Fibroblast of skin of back (primary cell): Measurements from ENCODE around the gene NUP155. TPM values are rescaled to one million over a fixed set of nuclear protein-coding genes. Genes with fewer than 3 reads are reported as not detected.
"Not testable (repeated sequence)": the region's sequence is repeated elsewhere in the genome, so short reads cannot be mapped to it uniquely, and the experiment has no call there.

ENCODE experiments used
- DNase-seq: peaks from one replicate; pipeline ENCODE4 v3.0.0-alpha.2; 2013
- polyA plus RNA-seq, 2 experiments: library from polyadenylated mRNA; unstranded; fragments of 120-200 nt; gene quantifications; one replicate each; pipeline ENCODE4 v1.2.1, GENCODE V29; 2013; ENCODE audit not compliant: insufficient read length in 2 of 2

NUP155 gene
- 21.0 TPM for polyA plus RNA-seq (2013, experiment 1 of 2; ENCODE audit: insufficient read length)
- 11.8 TPM for polyA plus RNA-seq (2013, experiment 2 of 2; ENCODE audit: insufficient read length)

DNA sequence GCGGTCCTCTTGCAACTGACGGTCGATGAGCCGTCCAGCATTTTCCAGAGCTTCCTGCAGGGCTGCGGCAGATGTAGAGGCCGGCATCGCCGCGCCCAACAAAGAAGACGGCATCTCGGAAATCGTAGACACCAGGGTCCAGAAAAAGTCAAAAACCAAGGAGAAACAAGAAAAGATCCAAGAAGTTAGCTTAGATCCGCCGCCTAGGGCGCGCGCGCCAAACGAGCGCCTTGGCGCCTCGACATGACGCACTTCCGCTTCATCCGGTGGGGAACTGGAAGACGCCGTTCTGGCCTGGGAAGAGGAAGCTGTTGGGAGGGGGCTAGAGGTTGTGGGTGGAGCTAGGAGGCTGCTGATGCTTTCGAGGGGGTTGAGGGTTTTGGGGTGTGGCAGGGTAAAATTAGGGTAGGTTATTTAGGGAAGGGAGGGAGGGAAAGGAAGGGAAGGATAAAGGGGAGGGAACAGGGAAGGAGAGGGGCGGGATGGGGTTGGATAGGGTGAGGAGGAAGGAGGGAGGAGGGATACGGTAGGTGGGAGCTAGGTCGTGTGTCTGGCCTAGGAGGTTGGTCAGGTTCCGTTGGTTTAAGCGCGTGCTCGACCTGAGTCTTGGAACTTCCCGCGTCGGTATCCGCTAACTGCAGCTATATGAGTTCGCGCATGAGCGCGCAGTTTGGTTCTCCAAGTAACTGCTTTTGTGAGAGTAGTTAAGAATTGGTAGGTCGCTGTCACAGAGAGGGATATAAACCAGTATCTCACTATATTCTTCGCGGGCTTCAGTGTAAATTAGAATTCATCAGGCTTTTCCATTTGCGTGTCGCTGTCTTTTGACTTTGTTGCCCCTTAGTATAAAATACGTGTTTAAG lies at the start of gene NUP155:
NUP155 (minus strand) TSS at position 243 of the 863 bp plus-strand sequence; CDS start at position 114, 129 bp downstream.
- DNase-seq, result peak; percentile 97

DNA sequence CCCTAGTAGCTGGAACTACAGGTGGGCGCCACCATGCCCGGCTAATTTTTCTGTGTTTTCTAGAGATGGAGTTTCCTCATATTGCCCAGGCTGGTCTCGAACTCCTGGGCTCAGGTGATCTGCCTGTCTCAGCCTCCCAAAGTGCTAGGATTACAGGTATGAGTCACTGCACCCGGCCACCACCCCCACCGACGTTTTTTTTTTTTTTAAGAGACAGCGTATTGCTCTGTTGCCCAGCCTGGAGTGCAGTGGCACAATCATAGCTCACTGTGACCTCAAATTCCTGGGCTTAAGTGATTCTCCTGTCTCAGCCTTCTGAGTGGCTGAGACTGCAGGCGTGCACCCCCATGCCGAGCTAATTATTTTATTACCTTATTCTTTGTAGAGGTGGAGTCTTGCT lies 46.4 kb upstream of the NUP155 start:
- no peak for DNase-seq

DNA sequence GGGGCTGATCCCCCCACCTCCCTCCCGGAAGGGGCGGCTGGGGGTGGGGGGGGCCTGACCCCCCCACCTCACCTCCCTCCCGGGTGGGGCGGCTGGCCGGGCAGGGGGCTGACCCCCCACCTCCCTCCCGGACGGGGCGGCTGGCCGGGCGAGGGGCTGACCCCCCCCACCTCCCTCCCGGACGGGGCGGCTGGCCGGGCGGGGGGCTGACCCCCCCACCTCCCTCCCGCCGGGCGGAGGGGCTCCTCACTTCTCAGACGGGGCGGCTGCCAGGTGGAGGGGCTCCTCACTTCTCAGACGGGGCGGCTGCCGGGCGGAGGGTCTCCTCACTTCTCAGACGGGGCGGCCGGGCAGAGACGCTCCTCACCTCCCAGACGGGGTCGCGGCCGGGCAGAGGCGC lies 44.5 kb upstream of the NUP155 start:
- DNase-seq, result not testable (repeated sequence)

DNA sequence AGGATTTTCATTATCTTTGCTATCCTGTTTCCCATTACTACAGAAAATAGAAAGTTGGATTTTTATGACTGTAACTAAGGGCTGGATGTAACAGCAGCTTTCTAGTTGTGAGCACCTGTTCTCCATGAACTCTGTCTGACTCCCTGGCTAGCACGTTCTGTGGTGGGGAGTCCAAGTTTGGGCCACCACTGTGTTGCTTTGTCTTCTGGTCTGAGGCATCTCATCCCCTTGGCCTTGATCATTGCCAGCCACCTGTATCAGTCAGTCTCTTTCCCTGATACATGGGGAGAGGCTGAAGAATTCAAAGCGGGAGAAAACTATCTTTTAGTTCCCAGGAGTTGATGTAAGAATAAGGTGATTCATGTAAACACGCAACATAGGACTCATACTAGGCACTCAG lies 41.6 kb upstream of the NUP155 start:
- no peak for DNase-seq

DNA sequence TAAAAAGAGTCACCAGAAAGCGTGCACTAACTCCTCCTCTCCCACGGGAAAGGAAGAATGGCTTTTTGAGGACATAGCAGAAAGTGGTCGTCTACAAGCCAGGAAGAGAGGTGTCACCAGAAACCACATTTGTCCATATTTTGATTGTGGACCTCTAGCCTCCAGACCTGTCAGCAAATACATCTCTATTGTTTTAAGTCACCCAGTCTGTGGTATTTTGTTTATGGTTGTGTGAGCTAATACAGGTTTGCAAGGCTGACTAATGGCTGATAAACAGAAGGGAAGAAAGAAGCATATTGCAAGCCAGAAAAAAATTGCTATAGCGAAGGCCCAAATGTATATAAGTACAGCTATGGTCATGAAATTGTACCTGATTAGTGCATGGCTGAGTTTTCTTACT lies 29.6 kb upstream of the NUP155 start:
- DNase-seq, result no peak

DNA sequence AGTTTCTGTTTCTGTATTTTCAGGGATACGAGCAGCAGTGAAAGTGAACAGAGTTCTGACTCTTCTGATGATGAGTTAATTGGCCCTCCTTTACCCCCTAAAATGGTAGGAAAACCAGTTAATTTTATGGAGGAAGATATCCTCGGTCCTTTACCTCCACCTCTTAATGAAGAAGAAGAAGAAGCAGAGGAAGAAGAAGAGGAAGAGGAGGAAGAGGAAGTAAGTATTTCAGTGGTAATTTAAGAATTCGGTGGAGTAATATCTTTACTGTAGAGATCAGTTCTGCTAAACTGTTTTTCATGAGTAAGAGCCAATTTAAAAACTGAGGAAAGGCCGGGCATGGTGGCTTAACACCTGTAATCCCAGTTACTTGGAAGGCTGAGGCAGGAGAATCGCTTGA lies 25.4 kb upstream of the NUP155 start:
- DNase-seq, result no peak

DNA sequence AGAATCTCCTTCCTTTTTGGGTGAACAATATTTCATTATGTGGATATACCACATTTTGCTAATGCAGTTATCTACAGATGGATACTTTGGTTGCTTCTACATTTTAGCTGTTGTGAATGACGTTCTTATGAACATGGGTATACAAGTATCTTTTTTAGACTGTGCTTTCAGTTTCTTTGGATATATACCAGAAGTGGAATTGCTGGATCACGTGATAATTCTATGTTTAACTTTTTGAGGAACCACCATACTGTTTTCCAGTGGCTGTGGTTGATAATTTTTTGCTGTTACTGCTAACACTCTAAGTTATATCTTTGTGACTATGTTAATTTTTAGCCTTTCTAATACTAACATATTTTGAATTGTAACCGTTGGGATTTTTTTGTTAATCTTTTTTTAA lies 20.7 kb upstream of the NUP155 start:
- DNase-seq, result no peak

DNA sequence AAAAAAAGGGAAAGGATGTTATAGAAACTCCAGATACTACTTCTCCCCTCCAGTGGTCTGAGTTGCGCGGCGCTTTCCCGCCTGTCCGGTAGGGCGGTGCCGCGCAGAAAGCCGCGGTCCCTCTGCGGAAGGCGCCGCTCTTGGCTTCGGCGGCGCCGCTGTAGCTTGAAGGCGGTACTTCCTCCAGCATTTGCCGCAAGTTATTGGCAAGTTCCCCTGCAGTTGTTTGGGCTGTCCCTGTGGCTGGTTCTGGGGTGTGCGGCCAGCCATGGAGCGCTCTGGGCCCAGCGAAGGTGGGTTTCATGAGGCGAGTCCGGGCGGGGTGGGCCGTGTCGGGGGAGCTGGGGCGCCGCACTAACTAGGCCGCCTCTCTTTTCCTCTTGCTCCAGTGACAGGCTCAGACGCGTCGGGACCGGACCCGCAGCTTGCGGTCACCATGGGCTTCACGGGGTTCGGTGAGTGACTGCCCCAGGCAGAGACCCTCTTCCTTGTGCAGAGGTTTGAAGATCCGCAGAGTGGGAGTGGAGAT lies 8.3 kb upstream of the NUP155 start, which contains the start of gene WDR70:
WDR70 (plus strand) TSS at position 219 of the 529 bp plus-strand sequence; CDS start at position 269, 50 bp downstream.
- DNase-seq, result peak; percentile 90

DNA sequence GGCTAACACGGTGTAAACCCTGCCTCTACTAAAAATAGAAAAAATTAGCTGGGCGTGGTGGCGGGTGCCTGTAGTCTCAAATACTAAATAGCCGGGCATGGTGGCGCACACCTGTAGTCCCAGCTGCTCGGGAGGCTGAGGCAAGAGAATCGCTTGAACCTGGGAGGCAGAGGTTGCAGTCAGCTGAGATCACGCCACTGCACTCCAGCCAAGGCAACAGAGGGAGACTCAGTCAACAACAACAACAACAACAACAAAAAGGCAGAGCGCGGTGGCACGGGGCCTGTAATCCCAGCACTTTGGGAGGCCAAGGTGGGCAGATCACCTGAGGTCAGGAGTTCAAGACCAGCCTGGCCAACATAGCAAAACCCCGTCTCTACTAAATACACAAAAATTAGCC lies 7.2 kb upstream of the NUP155 start:
- DNase-seq, result not testable (repeated sequence)

DNA sequence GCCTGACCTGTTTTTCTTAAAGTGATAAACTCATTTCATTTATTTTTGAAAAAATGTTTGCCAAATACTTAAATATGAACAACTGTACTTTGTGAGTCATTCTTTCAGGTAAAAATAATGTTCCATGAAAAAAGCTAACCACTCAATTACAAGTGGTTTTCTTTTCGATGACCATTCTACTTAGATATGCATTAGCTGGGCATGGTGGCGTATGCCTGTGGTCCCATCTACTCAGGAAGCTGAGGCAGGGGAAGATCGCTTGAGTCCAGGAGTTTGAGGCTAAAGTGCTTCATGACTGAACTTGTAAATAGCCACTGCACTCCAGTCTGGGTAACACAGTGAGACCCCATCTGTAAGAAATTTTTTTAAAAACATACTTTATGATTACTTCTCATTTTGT lies 4.2 kb upstream of the NUP155 start:
- no peak for DNase-seq

DNA sequence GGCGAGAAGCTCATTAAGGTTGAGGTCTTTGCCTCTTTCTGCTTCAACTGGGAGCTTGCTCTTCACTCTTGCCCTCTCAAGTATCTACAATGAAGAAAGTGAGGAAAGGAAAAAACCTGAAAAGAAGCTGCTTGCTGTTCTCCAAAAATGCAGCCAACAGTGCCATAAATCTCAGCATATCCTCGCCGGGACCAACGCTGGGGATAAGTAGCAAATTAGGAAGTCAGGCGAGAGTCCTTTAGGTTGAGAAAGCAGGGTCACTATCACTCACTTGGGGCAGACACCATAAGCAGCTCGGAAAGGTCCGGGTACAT lies 399 bp downstream of the NUP155 start:
- DNase-seq, result no peak

DNA sequence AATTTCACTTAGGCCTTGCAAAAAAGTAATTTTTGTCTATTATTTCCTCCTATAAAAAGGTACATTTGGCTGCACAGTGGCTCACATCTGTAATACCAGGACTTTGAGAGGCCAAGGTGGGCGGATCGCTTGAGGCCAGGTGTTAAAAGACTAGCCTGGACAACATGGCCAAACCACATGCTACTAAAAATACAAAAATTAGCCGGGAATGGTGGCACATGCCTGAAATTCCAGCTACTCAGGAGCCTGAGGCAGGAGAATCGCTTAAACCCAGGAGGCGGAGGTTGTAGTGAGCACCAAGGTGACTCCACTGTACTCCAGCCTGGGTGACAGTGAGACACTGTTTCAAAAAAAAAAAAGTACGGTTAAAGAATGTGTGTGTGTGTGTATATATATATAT lies 15.7 kb downstream of the NUP155 start:
- no peak for DNase-seq

DNA sequence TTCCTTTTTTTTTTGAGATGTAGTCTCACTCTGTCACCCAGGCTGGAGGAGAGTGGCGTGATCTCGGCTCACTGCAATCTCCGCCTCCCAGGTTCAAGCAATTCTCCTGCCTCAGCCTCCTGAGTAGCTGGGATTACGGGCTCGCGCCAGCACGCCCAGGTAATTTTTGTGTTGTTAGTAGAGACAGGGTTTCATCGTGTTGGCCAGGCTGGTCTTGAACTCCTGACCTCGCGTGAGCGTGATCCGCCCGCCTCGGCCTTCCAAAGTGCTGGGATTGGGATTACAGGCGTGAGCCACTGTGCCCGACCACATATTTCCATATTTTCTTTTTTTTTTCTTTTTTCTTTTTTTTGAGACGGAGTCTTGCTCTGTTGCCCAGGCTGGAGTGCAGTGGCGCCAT lies 28.2 kb downstream of the NUP155 start:
- not testable (repeated sequence) for DNase-seq

DNA sequence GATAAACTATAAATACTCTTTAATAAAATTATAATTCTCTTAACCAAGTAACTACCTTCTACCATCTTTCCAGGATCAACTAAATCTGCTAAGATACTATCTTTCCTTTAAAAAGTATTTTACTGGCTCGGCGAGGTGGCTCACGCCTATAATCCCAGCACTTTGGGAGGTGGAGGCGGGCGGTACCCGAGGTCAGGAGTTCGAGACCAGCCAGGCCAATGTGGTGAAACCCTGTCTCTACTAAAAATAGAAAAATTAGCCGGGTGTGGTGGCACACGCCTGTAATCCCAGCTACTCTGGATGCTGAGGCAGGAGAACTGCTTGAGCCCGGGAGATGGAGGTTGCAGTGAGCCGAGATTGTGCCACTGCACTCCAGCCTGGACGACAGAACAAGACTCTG lies 36.2 kb downstream of the NUP155 start:
- DNase-seq, result not testable (repeated sequence)

DNA sequence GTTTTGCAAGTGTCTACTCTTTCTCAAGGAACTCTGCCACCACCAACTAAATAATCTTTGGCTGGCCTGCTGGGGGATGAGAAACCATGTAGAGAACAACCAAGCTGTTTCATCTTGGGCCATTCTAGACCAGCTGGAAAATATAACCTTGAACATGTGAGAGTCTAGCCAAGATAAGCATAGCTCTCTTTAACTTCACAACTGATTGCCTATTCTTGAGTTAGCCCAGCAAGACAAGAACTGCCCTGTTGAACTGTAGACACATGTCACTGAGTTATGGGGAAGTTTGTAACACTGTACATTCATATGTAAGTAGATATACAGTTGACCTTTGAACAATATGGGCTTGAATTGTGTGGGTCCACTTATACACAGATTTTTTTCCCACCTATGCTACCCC lies 44.4 kb downstream of the NUP155 start:
- DNase-seq, result no peak

DNA sequence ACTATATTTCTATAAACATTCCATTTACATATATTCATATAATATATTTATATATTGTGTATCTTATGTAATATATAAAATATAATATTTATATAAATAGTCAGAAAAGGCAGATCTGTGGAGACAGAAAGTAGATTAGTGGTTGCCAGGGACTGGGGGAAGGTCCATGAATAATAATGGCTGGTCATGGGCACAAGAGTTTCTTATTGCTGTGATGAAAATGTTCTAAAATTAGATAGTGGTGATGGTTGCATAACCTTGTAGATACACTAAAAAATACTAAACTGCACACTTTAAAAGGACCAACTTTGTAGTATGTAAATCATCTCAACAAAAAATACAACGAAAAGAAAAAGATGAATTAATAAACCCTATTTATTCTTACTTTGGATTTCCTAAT lies 47.3 kb downstream of the NUP155 start:
- DNase-seq, result no peak

DNA sequence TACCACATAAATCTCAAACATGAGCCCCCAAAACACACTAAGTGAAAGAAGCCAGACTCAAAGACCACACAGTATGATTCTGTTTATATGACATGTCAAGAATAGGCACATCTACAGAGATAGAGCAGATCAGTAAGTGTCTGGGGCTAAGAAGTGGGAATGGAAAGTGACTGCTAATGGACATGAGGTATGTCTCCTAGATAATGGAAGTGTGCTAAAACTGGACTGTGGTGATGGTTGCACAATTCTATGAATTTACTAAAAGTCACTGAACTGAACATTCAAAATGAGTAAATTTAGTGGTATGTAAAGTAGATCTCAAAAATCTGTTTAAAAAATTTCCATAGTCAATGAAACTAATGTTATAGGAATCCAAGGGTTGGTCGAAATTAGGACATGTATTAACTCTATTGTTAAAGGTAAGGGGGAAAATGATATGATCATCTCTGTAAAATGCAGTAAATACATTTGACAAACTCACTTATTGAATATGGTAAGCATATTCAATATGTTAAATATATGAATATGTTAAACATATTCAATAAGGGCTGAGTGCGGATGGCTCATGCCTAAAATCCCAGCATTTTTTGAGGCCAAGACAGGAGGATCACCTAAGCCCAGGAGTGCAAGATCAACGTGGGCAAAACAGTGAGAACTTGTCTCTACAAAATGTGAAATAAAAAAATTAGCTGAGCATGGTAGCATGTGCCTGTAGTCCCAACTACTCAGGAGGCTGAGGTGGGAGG lies 51.7 kb downstream of the NUP155 start:
- DNase-seq, result no peak

DNA sequence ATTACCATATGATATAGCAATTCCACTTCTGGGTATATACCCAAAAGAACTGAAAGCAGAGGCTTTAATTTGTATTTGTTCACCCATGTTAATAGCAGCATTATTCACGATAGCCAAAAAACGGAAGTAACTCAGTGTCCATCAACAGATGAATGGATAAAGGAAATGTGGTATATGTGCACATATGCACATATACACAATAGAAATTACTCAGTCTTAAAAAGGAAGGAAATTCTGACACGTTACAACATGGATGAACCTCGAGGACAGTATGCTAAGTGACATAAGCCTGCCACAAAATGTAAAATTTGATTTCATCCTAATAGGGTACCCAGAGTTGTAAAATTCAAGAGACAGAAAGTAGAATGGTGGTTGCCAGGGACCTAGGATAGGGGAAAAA lies 54.9 kb downstream of the NUP155 start:
- no peak for DNase-seq

DNA sequence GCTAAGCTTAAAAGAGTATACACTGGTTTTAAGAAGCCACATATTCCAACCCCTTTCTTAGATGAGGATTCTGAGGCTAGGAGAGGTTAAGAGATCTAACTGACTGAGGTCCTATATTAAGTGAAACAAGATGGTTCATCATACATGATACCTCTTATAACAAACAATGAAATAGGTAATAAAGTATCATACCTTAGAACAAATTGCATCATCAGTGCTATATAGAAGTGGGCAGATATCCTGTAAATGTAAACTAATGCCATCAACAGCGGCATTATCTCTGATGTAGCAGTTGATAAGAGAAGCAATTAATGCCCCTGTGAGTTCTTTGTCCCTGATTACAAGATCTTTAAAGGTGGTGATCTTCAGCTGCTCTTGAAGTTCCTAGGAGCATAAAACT lies 60.5 kb downstream of the NUP155 start:
- DNase-seq, result no peak

DNA sequence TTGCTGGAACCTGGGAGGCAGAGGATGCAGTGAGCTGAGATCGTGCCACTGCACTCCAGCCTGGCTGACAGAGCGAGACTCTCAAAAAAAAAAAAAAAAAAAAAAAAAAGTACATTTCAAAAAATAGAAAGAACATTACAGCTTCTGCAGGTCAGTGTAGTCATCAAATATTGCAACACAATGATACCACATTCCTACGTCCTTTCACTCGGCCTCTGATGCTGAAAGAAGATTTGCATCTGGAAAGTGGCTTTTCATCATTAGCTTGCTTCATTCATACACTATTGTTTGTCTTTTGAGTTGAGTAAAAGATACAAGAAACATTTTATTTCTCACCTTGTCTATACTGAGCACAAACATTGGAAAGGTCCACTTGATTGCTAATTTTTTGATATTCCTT lies 62.1 kb downstream of the NUP155 start:
- no peak for DNase-seq

DNA sequence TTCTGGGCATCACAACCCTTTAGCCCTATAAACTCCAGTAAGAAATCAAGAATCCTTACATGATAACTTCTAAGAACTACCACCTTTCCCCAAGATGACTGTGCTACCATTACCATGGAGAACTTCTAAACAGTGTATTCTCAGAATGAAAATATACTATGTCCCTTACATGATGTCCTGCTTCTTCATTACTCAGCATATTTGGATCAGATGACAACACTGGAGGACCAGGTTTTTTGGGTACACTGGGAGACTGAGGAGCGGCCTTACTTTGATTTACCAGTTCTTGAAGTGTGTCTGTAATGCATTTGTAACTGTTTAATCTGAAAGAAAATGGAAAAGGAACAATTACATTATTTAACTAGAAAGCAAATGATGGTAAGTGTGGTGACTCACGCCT lies 66.0 kb downstream of the NUP155 start:
- DNase-seq, result no peak

DNA sequence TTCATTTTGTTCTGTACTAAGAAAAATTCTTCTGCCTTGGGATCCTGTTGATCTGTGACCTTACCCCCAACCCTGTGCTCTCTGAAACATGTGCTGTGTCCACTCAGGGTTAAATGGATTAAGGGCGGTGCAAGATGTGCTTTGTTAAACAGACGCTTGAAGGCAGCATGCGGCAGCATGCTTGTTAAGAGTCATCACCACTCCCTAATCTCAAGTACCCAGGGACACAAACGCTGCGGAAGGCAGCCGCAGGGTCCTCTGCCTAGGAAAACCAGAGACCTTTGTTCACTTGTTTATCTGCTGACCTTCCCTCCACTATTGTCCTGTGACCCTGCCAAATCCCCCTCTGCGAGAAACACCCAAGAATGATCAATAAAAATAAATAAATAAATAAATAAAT lies 74.6 kb downstream of the NUP155 start:
- DNase-seq, result not testable (repeated sequence)

DNA sequence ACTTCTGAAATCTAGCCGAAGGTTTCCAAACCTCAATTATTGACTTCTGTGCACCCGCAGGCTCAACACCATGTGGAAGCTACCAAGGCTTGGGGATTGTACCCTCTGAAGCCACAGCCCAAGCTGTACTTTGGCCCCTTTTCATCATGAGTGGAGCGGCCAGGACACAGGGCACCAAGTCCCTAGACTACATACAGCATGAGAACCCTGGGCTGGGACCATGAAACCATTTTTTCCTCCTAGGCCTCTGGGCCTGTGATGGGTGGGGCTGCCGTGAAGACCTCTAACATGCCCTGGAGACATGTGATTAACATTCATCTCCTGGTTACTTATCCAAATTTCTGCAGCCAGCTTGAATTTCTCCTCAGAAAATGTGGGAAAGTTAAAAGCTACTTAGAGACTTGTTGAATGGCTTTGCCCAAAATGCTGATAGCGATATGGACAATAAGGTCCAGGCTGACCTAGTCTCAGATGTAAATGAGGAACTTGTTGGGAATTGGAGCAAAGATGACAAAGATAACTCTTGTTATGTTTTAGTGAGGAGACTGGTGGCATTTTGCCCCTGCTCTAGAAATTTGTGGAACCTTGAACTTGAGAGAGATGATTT lies 87.6 kb downstream of the NUP155 start:
- DNase-seq, result no peak
